ENCODE measurements around the gene SLAMF1.
"Not testable (repeated sequence)": the region's sequence is repeated elsewhere in the genome, so short reads cannot be mapped to it uniquely, and the experiment has no call there.

Gene SLAMF1

GRCh38 chr1:160560806-160561205 lies 86.0 kb downstream of the SLAMF1 start:
- H3K27ac ChIP-seq, result no peak overlapping the region
- no peak for TF ChIP-seq CTCF (conservative IDR thresholded peaks at IDR 0.05; ENCODE audit: low read depth)
- ChIA-PET POLR2A (ENCODE audit: low non-redundant PET) (no interaction called here), CTCF (no interaction called here)
- no peak for DNase-seq (ENCODE audit: low spot score)

GRCh38 chr1:160560045-160560705 lies 86.7 kb downstream of the SLAMF1 start:
- CTCF ChIA-PET, result no interaction called here
- POLR2A ChIA-PET (ENCODE audit: low non-redundant PET), result no interaction called here
- no peak for DNase-seq (ENCODE audit: low spot score)
- TF ChIP-seq CTCF (conservative IDR thresholded peaks at IDR 0.05; ENCODE audit: low read depth), result no peak
- no peak overlapping the region for H3K27ac ChIP-seq

- H3K27ac ChIP-seq; CTCF ChIA-PET; POLR2A ChIA-PET (ENCODE audit: low non-redundant PET); DNase-seq (ENCODE audit: low spot score): not testable (repeated sequence)
These were observed 87.4 kb downstream of the SLAMF1 start for GRCh38 chr1:160559437-160559836.

GRCh38 chr1:160558660-160559380 lies 88.0 kb downstream of the SLAMF1 start:
- CTCF ChIA-PET, result no interaction called here

More at GRCh38 chr1:160558660-160559380, 88.0 kb downstream of the SLAMF1 start:
- TF ChIP-seq CTCF (conservative IDR thresholded peaks at IDR 0.05; ENCODE audit: low read depth), result no peak
- DNase-seq (ENCODE audit: low spot score), result no peak
- POLR2A ChIA-PET (ENCODE audit: low non-redundant PET), result no interaction called here
- H3K27ac ChIP-seq, result no peak overlapping the region

Data from RWPE1 (cell line).